ENCODE measurements around the gene GULP1.

Gene GULP1

GRCh38 chr2:188580738-188581137 is 289.1 kb downstream of the GULP1 start (continued):
- TF ChIP-seq ZNF223 (tag by site-specific recombination; IDR thresholded peaks at IDR 0.05) (no peak), ZNF600 (tag by site-specific recombination; IDR thresholded peaks at IDR 0.05) (no peak), ZNF138 (tag by site-specific recombination; IDR thresholded peaks at IDR 0.05; ENCODE audit: borderline replicate concordance) (no peak), ZNF19 (tag by site-specific recombination; IDR thresholded peaks at IDR 0.05; ENCODE audit: low read depth) (no peak), ZNF184 (tag by site-specific recombination; IDR thresholded peaks at IDR 0.05) (no peak)

GRCh38 chr2:188582211-188582610 is 290.5 kb downstream of the GULP1 start:
- no peak overlapping the region for H3K4me3 ChIP-seq (ENCODE audit: low read depth, low read length)
- no peaks in the 10 kb centered on the region for H3K4me1 ChIP-seq (ENCODE audit: control insufficient read depth, insufficient read depth, low read length)
- TF ChIP-seq ZNF202 (tag by site-specific recombination; IDR thresholded peaks at IDR 0.05; ENCODE audit: borderline replicate concordance) = no peak
- TF ChIP-seq ZNF654 (tag by site-specific recombination; IDR thresholded peaks at IDR 0.05; ENCODE audit: low read depth) = no peak
- no peak for TF ChIP-seq ZNF423 (tag by site-specific recombination; IDR thresholded peaks at IDR 0.05)
- POLR2A ChIA-PET = no interaction called here
- no peak overlapping the region for H3K27ac ChIP-seq (ENCODE audit: extremely low read depth, low read depth, low read length)
- no peaks in the 10 kb centered on the region for H3K9me3 ChIP-seq (ENCODE audit: control insufficient read depth, insufficient read depth, low read depth, low read length)
- CTCF ChIA-PET = no interaction called here
- H3K36me3 ChIP-seq (ENCODE audit: control insufficient read depth in 2 of 2, insufficient read depth in 1 of 2, low read length in 2 of 2) = no peaks in the 10 kb centered on the region

GRCh38 chr2:188588235-188588634 is 296.6 kb downstream of the GULP1 start:
- POLR2A ChIA-PET = no interaction called here
- CTCF ChIA-PET = no interaction called here
- H3K27ac ChIP-seq (ENCODE audit: extremely low read depth, low read depth, low read length) = no peak overlapping the region

GRCh38 chr2:188596054-188596453 is 304.4 kb downstream of the GULP1 start:
- Histone ChIP-seq H3K4me1 (ENCODE audit: control insufficient read depth, insufficient read depth, low read length) (peaks cover 4% of the 10 kb centered on the region; the same call in 1 of the 2 replicates), H3K36me3 (ENCODE audit: control insufficient read depth in 2 of 2, insufficient read depth in 1 of 2, low read length in 2 of 2) (no peaks in the 10 kb centered on the region), H3K9me3 (ENCODE audit: control insufficient read depth, insufficient read depth, low read depth, low read length) (no peaks in the 10 kb centered on the region), H3K4me3 (ENCODE audit: low read depth, low read length) (no peak overlapping the region), H3K27ac (ENCODE audit: extremely low read depth, low read depth, low read length) (no peak overlapping the region)
- ChIA-PET CTCF (no interaction called here), POLR2A (no interaction called here)
- no peak for TF ChIP-seq ZBTB17 (tag by site-specific recombination; IDR thresholded peaks at IDR 0.05)
- TF ChIP-seq ZNF354C (tag by site-specific recombination; IDR thresholded peaks at IDR 0.05; ENCODE audit: borderline replicate concordance, low read depth) = no peak
- TF ChIP-seq ZNF350 (tag by site-specific recombination; IDR thresholded peaks at IDR 0.05) = no peak
- no peak for TF ChIP-seq ZBTB49 (tag by site-specific recombination; IDR thresholded peaks at IDR 0.05; ENCODE audit: low read depth)
- no peak for TF ChIP-seq ZNF596 (tag by site-specific recombination; IDR thresholded peaks at IDR 0.05)
- no peak for TF ChIP-seq ZNF776 (tag by site-specific recombination; IDR thresholded peaks at IDR 0.05; ENCODE audit: borderline replicate concordance)
- TF ChIP-seq ZNF221 (tag by site-specific recombination; IDR thresholded peaks at IDR 0.05; ENCODE audit: borderline replicate concordance) = no peak
- TF ChIP-seq ZNF449 (tag by site-specific recombination; IDR thresholded peaks at IDR 0.05) = no peak
- TF ChIP-seq ZNF133 (tag by site-specific recombination; IDR thresholded peaks at IDR 0.05) = no peak
- no peak for TF ChIP-seq ZSCAN18 (tag by site-specific recombination; IDR thresholded peaks at IDR 0.05)
- no peak for TF ChIP-seq KLF17 (tag by site-specific recombination; IDR thresholded peaks at IDR 0.05)
- TF ChIP-seq ZEB2 (tag by site-specific recombination; IDR thresholded peaks at IDR 0.05) = no peak

More at GRCh38 chr2:188588235-188588634, 296.6 kb downstream of the GULP1 start:
- no peaks in the 10 kb centered on the region for H3K4me1 ChIP-seq (ENCODE audit: control insufficient read depth, insufficient read depth, low read length)
- no peaks in the 10 kb centered on the region for H3K9me3 ChIP-seq (ENCODE audit: control insufficient read depth, insufficient read depth, low read depth, low read length)
- H3K36me3 ChIP-seq (ENCODE audit: control insufficient read depth in 2 of 2, insufficient read depth in 1 of 2, low read length in 2 of 2) = peaks cover 0 to 4% of the 10 kb centered on the region in 2 experiments; a peak in 1 of 3 replicates
- TF ChIP-seq HOXC10 (CRISPR knock-in tag; IDR thresholded peaks at IDR 0.05) = no peak
- TF ChIP-seq ZNF404 (tag by site-specific recombination; IDR thresholded peaks at IDR 0.05) = no peak
- no peak for TF ChIP-seq MZF1 (tag by site-specific recombination; IDR thresholded peaks at IDR 0.05; ENCODE audit: borderline replicate concordance)
- TF ChIP-seq ZSCAN16 (tag by site-specific recombination; IDR thresholded peaks at IDR 0.05) = no peak
- no peak for TF ChIP-seq ATF2 (tag by site-specific recombination; IDR thresholded peaks at IDR 0.05; ENCODE audit: low read depth)
- H3K4me3 ChIP-seq (ENCODE audit: low read depth, low read length) = no peak overlapping the region

All from HEK293 (cell line).